GM18951 (cell line): ENCODE data around the gene RIN1.

Experiments used
- POLR2A ChIP-seq: IDR thresholded peaks from 4 replicates; pipeline ENCODE4 v1.6.1; 2011; ENCODE audit warnings: mild to moderate bottlenecking; ENCODE audit not compliant: insufficient read length, insufficient read depth; ENCODE audit errors: extremely low read depth
- in situ Hi-C: fragments of 300-500 bp; cut with MboI; formaldehyde crosslinking; loops from one replicate; pipeline ENCODE4 v1.12.0; 2022; ENCODE audit warnings: low sequenced_read_pairs, mixed read lengths, inconsistent platforms; ENCODE audit not compliant: unreplicated experiment

RIN1 gene

GRCh38 chr11:66294626-66295620, 41.3 kb downstream of the RIN1 start:
- TF ChIP-seq POLR2A = no peak
- in situ Hi-C loops = no loop called here

GRCh38 chr11:66293777-66294625, 42.2 kb downstream of the RIN1 start:
- no peak for TF ChIP-seq POLR2A
- in situ Hi-C loops = no loop called here

GRCh38 chr11:66293352-66293751, 42.9 kb downstream of the RIN1 start:
- in situ Hi-C loops = no loop called here
- TF ChIP-seq POLR2A = no peak

GRCh38 chr11:66292543-66293332, 43.5 kb downstream of the RIN1 start:
- no peak for TF ChIP-seq POLR2A
- in situ Hi-C loops = no loop called here

GRCh38 chr11:66291706-66292542, 44.3 kb downstream of the RIN1 start, which contains the start of gene TMEM151A:
Gene TMEM151A, plus strand, starts transcription at chr11:66291894. Its CDS starts 120 bp downstream, at chr11:66292014.
- TF ChIP-seq POLR2A = no peak
- in situ Hi-C loops = no loop called here

- TF ChIP-seq POLR2A = no peak
These were observed 44.9 kb downstream of the RIN1 start for GRCh38 chr11:66291303-66291705.

GRCh38 chr11:66290330-66290621, 46.0 kb downstream of the RIN1 start:
- TF ChIP-seq POLR2A = no peak
- in situ Hi-C loops = no loop called here

More at GRCh38 chr11:66291303-66291705, 44.9 kb downstream of the RIN1 start:
- in situ Hi-C loops = no loop called here

- TF ChIP-seq POLR2A = no peak
- in situ Hi-C loops = no loop called here
These were observed 46.5 kb downstream of the RIN1 start for GRCh38 chr11:66289548-66290329.

GRCh38 chr11:66288671-66289547, 47.3 kb downstream of the RIN1 start, which contains the start of gene YIF1A:
Gene YIF1A, minus strand, starts transcription at chr11:66289143. Its CDS starts 158 bp downstream, at chr11:66288985.
- in situ Hi-C loops = no loop called here
- peak; percentile 93 for TF ChIP-seq POLR2A

- in situ Hi-C loops = no loop called here
- no peak for TF ChIP-seq POLR2A
These were observed 48.2 kb downstream of the RIN1 start for GRCh38 chr11:66287889-66288670.
